Esophagus squamous epithelium (tissue), 4 donors: ENCODE data around the gene TTC39B.

Experiments used
- POLR2A ChIP-seq, 4 donors: fragments of 450-650 bp; IDR thresholded peaks; one replicate each; pipeline ENCODE4 v1.6.1; 2017; ENCODE audit warnings: antibody characterized with exemption in 4 of 4, mild to moderate bottlenecking in 4 of 4, moderate library complexity in 3 of 4
- TF ChIP-seq, protein P1 (sequence below), 6 experiments: fragments of 450-650 bp in 4 of 6; fragments of 200-600 bp in 2 of 6; sonication (generic) in 2 of 6; IDR thresholded peaks; one replicate each; pipeline ENCODE4 v1.5.1; 2016 to 2019; ENCODE audit warnings: antibody characterized with exemption in 6 of 6, mild to moderate bottlenecking in 4 of 6, moderate library complexity in 4 of 6

DNA sequence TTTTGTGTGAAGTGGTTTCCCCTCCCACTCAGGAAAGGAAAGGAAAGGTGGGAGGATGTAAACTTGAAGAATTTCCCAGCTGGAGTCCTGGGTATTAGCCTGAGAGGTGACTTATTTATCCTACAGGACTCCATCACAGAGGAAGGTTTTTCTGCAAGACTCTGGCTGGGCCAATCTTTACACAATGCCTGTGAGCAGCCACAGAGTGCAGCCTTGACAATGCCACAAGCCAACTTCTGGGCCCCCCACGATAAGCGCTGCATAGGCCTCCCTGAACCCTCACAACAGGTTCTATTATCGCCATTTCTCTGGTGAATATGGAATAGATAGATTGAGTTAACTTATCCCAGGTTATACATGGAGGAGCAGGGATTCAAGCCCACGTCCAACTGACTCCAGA is 12.4 kb downstream of the TTC39B start:
- TF ChIP-seq, protein P1, sequence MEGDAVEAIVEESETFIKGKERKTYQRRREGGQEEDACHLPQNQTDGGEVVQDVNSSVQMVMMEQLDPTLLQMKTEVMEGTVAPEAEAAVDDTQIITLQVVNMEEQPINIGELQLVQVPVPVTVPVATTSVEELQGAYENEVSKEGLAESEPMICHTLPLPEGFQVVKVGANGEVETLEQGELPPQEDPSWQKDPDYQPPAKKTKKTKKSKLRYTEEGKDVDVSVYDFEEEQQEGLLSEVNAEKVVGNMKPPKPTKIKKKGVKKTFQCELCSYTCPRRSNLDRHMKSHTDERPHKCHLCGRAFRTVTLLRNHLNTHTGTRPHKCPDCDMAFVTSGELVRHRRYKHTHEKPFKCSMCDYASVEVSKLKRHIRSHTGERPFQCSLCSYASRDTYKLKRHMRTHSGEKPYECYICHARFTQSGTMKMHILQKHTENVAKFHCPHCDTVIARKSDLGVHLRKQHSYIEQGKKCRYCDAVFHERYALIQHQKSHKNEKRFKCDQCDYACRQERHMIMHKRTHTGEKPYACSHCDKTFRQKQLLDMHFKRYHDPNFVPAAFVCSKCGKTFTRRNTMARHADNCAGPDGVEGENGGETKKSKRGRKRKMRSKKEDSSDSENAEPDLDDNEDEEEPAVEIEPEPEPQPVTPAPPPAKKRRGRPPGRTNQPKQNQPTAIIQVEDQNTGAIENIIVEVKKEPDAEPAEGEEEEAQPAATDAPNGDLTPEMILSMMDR (IDR thresholded peaks at IDR 0.05) = no peak
- TF ChIP-seq POLR2A (IDR thresholded peaks at IDR 0.05) = no peak
